ENCODE measurements around the gene DPM2.
A peak's percentile ranks its signal among the peaks of the same experiment; 100 is the strongest.

The DPM2 gene

GRCh38 chr9:127977009-127977883 lies 39.6 kb upstream of the DPM2 start:
- CTCF ChIA-PET = interaction anchor here (0.8 to 2.4 kb wide), 5 partner anchors 11 to 1193 kb away, joined by 3 to 13 read pairs (median 4); no protein-coding TSS in a partner anchor
- peak overlapping the region; percentile 100 for H3K27ac ChIP-seq
- POLR2A ChIA-PET (ENCODE audit: low non-redundant PET) = no interaction called here
- DNase-seq (ENCODE audit: low spot score) = no peak
- TF ChIP-seq, protein P1, sequence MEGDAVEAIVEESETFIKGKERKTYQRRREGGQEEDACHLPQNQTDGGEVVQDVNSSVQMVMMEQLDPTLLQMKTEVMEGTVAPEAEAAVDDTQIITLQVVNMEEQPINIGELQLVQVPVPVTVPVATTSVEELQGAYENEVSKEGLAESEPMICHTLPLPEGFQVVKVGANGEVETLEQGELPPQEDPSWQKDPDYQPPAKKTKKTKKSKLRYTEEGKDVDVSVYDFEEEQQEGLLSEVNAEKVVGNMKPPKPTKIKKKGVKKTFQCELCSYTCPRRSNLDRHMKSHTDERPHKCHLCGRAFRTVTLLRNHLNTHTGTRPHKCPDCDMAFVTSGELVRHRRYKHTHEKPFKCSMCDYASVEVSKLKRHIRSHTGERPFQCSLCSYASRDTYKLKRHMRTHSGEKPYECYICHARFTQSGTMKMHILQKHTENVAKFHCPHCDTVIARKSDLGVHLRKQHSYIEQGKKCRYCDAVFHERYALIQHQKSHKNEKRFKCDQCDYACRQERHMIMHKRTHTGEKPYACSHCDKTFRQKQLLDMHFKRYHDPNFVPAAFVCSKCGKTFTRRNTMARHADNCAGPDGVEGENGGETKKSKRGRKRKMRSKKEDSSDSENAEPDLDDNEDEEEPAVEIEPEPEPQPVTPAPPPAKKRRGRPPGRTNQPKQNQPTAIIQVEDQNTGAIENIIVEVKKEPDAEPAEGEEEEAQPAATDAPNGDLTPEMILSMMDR (conservative IDR thresholded peaks at IDR 0.05; ENCODE audit: low read depth) = no peak

GRCh38 chr9:127976498-127976897 lies 38.8 kb upstream of the DPM2 start:
- H3K27ac ChIP-seq = peak overlapping the region; percentile 100
- TF ChIP-seq, protein P1 (conservative IDR thresholded peaks at IDR 0.05; ENCODE audit: low read depth) = no peak
- no peak for DNase-seq (ENCODE audit: low spot score)
- ChIA-PET CTCF (interaction anchor here (0.8 to 2.4 kb wide), 2 partner anchors 33 to 1194 kb away, joined by 3 to 13 read pairs; no protein-coding TSS in a partner anchor), POLR2A (ENCODE audit: low non-redundant PET) (no interaction called here)

DNA sequence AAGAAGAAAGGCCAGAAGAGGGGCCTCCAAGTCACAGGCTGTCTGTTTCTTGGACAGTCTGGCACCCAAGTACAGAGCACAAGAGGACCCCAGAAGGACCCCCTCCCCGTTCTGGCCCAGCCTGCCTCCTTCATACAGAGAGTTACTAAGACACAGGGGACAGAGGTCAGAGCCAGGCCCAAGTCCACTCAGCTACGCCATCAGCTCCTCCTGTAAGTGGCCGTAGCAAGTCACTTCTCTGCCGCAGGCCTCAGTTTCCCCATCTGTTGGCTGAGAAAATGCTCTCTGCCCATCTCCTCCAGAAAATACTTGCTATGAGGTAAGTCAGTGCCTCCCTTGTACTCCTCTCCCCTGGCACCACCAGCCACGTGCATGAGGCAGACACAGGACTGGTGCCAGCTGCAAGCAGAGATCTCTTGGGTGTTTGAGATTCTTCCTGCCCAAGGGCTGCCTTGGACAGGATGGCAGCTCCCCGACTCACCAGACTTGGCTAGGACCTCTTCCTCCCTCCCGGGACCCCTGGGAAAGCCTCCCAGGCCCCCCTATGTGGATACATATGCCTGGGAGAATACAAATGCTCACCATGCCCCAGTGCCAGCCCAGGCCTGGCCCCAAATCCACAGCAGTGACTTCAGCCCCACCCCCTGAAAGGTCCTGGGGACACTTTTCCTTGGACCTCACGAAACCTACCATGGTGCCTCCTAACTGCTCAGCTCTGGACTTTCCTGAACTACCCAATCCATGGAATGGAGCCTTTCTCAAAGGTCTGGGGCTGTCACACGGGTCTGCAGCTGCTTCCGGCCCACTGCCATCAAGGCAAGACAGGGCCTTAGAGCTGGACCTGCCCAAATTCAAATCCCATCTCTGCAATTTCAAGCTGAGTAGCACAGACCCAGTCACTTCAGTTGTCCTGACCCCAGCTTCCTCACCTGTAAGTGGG lies 38.0 kb upstream of the DPM2 start:
- TF ChIP-seq, protein P1 (conservative IDR thresholded peaks at IDR 0.05; ENCODE audit: low read depth) = no peak
- POLR2A ChIA-PET (ENCODE audit: low non-redundant PET) = interaction anchor here (0.5 kb wide), 1 partner anchor 28 kb away, joined by 3 read pairs; no protein-coding TSS in a partner anchor
- H3K27ac ChIP-seq = peak overlapping the region; percentile 100
- CTCF ChIA-PET = interaction anchor here (0.8 to 2.4 kb wide), 2 partner anchors 32 to 1194 kb away, joined by 3 to 13 read pairs; no protein-coding TSS in a partner anchor
- no peak for DNase-seq (ENCODE audit: low spot score)

DNA sequence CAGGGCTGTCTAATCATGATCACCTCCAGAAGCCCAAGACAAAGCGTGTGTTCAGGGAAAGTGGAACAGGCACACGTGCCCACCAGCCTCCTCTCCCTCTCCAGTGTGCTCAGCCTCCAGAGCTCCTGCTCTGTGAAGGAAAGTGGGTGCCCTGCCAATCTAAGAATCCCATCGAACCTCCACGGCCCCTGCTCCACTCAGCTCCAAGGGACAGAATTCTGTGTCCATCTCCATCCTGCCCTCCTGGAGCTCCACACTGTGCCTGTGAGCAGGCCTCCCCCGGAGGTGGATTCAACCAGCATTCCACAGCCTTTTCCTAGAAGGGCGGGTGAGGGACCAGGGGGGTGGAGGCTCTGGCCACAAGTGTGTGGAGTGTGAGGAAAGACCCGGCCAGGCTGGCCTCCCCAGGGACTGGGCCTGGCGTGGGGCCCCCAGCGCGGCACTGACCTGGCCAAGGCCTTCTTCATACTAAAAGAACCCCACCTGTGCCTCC lies 37.2 kb upstream of the DPM2 start:
- CTCF ChIA-PET = interaction anchor here (0.8 kb wide), 1 partner anchor 31 kb away, joined by 6 read pairs; no protein-coding TSS in a partner anchor
- POLR2A ChIA-PET (ENCODE audit: low non-redundant PET) = interaction anchor here (0.5 to 0.9 kb wide), 2 partner anchors 19 to 29 kb away, joined by 3 to 11 read pairs; no protein-coding TSS in a partner anchor
- H3K27ac ChIP-seq = peak overlapping the region; percentile 100

DNA sequence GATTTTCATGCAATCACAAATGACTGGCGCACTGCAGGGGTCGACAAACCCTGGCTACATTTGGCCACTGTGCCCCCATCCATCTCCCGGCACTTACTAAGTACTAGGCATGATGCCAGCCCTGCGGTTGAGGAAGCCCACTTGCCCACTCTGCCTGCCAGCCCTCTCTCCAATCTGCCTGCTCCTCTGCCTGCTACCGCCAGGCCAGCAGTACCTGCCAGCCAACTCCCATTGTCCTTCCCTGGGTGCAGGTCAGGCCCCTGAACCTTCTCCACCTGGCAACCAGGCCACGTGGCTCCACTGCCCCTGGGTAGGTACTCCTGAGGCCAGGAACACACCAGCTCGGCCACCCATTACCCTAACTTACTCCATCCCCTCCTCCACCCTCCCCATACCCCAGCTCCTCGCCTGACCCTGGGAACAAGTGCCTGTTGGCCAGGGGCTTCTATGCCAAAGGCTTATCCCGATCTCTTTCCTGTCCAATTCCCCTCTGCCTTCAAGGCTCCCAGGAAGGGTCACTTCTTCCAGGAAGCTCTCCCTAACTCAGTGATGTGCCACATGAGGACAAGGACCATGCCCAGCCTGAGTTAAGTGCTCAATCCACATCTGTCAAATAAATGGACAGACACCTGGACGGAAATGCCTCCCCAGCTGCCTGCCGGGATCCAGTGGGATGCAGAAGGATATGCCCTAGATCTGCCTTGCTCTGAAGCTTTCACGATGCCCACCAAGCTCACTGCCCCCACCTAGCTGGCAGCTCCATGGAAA lies 36.5 kb upstream of the DPM2 start:
- ChIA-PET CTCF (interaction anchor here (0.8 kb wide), 1 partner anchor 30 kb away, joined by 6 read pairs; no protein-coding TSS in a partner anchor), POLR2A (ENCODE audit: low non-redundant PET) (interaction anchor here (0.9 kb wide), 1 partner anchor 19 kb away, joined by 11 read pairs; no protein-coding TSS in a partner anchor)
- no peak for DNase-seq (ENCODE audit: low spot score)
- H3K27ac ChIP-seq = peak overlapping the region; percentile 100
- TF ChIP-seq, protein P1 (conservative IDR thresholded peaks at IDR 0.05; ENCODE audit: low read depth) = no peak

More for the DNA sequence above, 37.2 kb upstream of the DPM2 start:
- TF ChIP-seq, protein P1 (conservative IDR thresholded peaks at IDR 0.05; ENCODE audit: low read depth) = no peak
- DNase-seq (ENCODE audit: low spot score) = no peak
